Neural crest cell (in vitro differentiated cells): ENCODE measurements around the gene RPLP1. TPM values are rescaled to one million over a fixed set of nuclear protein-coding genes. Genes with fewer than 3 reads are reported as not detected.

ENCODE experiments used
- DNase-seq: peaks from one replicate; pipeline ENCODE4 v3.0.0; 2021; ENCODE audit warnings: low read depth, mixed read lengths, low spot score
- H3K27ac Mint-ChIP-seq: one replicate; pipeline ENCODE4 v1.8.0; 2021; ENCODE audit warnings: mild to moderate bottlenecking, mixed read lengths; ENCODE audit not compliant: unreplicated experiment
- H3K27me3 Mint-ChIP-seq: 2 replicates; pipeline ENCODE4 v1.8.0; 2021; ENCODE audit warnings: low read depth, mild to moderate bottlenecking, mixed read lengths
- H3K36me3 Mint-ChIP-seq: 2 replicates; pipeline ENCODE4 v1.8.0; 2021; ENCODE audit warnings: low read depth, mild to moderate bottlenecking, mixed read lengths
- H3K4me1 Mint-ChIP-seq: 2 replicates; pipeline ENCODE4 v1.8.0; 2021; ENCODE audit warnings: mixed read lengths
- H3K4me3 Mint-ChIP-seq: one replicate; pipeline ENCODE4 v1.8.0; 2021; ENCODE audit warnings: mild to moderate bottlenecking, mixed read lengths
- H3K9me3 Mint-ChIP-seq: 2 replicates; pipeline ENCODE4 v1.8.0; 2021; ENCODE audit warnings: mixed read lengths
- CTCF ChIP-seq: fragments of 200-600 bp; sonication (generic); conservative IDR thresholded peaks from 2 replicates; pipeline ENCODE4 v1.5.0; 2021; ENCODE audit warnings: antibody characterized with exemption, mild to moderate bottlenecking
- total RNA-seq: library from RNA; stranded (reverse); gene quantifications from 2 replicates; pipeline ENCODE4 v1.2.1, GENCODE V29; 2021

RPLP1 gene
- total RNA-seq, 1 donor from 2014 or later, result 1,595 TPM

- Mint-ChIP-seq H3K27ac (peak overlapping the region; percentile 76), H3K36me3 (peaks cover 10% of the 10 kb centered on the region), H3K9me3 (no peaks in the 10 kb centered on the region), H3K27me3 (no peaks in the 10 kb centered on the region), H3K4me3 (peak overlapping the region; percentile 92), H3K4me1 (peaks cover 43% of the 10 kb centered on the region)
- no peak for DNase-seq
- TF ChIP-seq CTCF, result no peak
Measured at GRCh38 chr15:69415381-69415780, 37.2 kb upstream of the RPLP1 start.

GRCh38 chr15:69417581-69417980 is 35.0 kb upstream of the RPLP1 start:
- peaks cover 55% of the 10 kb centered on the region for H3K4me1 Mint-ChIP-seq
- H3K4me3 Mint-ChIP-seq, result peak overlapping the region; percentile 49
- H3K27me3 Mint-ChIP-seq, result no peaks in the 10 kb centered on the region
- no peak for TF ChIP-seq CTCF
- peaks cover 14% of the 10 kb centered on the region for H3K36me3 Mint-ChIP-seq
- no peaks in the 10 kb centered on the region for H3K9me3 Mint-ChIP-seq
- no peak overlapping the region for H3K27ac Mint-ChIP-seq
- DNase-seq, result no peak

GRCh38 chr15:69421498-69421897 is 31.1 kb upstream of the RPLP1 start:
- H3K27me3 Mint-ChIP-seq, result no peaks in the 10 kb centered on the region
- H3K36me3 Mint-ChIP-seq, result peaks cover 21% of the 10 kb centered on the region
- H3K27ac Mint-ChIP-seq, result peak overlapping the region; percentile 68
- DNase-seq, result no peak
- H3K9me3 Mint-ChIP-seq, result no peaks in the 10 kb centered on the region
- no peak for TF ChIP-seq CTCF
- H3K4me3 Mint-ChIP-seq, result peak overlapping the region; percentile 38
- peaks cover 29% of the 10 kb centered on the region for H3K4me1 Mint-ChIP-seq

GRCh38 chr15:69422336-69422895 is 30.2 kb upstream of the RPLP1 start:
- peaks cover 26% of the 10 kb centered on the region for H3K4me1 Mint-ChIP-seq
- H3K4me3 Mint-ChIP-seq, result no peak overlapping the region
- no peaks in the 10 kb centered on the region for H3K9me3 Mint-ChIP-seq
- H3K27ac Mint-ChIP-seq, result no peak overlapping the region
- TF ChIP-seq CTCF, result no peak
- H3K27me3 Mint-ChIP-seq, result no peaks in the 10 kb centered on the region
- DNase-seq, result no peak
- peaks cover 24% of the 10 kb centered on the region for H3K36me3 Mint-ChIP-seq

GRCh38 chr15:69424001-69424400 is 28.6 kb upstream of the RPLP1 start:
- no peaks in the 10 kb centered on the region for H3K9me3 Mint-ChIP-seq
- H3K4me3 Mint-ChIP-seq, result no peak overlapping the region
- no peaks in the 10 kb centered on the region for H3K27me3 Mint-ChIP-seq
- peaks cover 18% of the 10 kb centered on the region for H3K4me1 Mint-ChIP-seq
- H3K27ac Mint-ChIP-seq, result no peak overlapping the region
- H3K36me3 Mint-ChIP-seq, result peaks cover 26% of the 10 kb centered on the region
- no peak for DNase-seq
- no peak for TF ChIP-seq CTCF
